ENCODE measurements around the gene PPP1CA.

DNA sequence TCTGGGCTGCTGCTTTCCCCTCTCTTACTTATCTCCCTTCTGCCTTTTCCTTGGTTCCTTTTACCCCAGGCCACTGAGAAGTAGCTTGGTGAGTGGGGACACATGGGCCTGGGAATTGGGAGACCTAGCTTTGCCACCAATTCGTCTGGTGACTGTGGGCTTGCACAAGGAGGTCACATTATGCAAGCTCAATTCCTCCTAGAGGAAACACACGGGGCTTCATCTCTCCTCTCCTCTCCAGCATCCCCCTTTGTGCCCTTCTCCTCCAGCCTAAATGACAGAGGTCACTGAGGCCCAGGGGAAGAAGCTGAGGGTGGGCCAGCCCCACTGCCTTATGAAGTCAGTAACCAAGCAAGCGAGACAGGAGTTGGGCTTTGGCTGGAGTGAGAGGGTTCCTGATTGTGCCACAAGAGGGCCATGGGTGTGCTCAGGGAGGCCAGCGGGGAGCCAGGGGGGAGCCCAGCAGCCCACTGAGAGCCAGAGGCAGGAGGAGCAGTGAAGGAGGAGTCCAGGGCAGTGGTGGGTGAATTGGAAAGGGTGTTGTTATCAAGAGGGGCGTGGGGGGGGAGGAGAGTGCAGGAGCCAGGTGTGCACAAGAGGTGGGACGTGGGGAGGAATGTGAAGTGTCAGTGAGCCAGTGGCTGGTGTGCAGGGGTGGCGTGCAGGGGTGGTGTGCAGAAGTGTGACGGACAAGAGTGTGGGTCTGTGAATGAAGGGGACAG lies 30.3 kb downstream of the PPP1CA start:
- TF ChIP-seq POLR2A (IDR thresholded peaks at IDR 0.05) (no peak), CTCF (IDR thresholded peaks at IDR 0.05) (peak in 4 of 5 experiments; percentile 44 to 65 (median 58)), EP300 (IDR thresholded peaks at IDR 0.05) (no peak)
